H9 (cell line): Measurements from ENCODE around the gene PRR5L. TPM values are rescaled to one million over a fixed set of nuclear protein-coding genes. Genes with fewer than 3 reads are reported as not detected.

Experiments used
- DNase-seq: peaks from one replicate; pipeline ENCODE4 v3.0.0-alpha.2; 2017
- H2AFZ ChIP-seq: one replicate; pipeline ENCODE4 v1.6.1; 2013; ENCODE audit warnings: mild to moderate bottlenecking, low read length, control low read depth, moderate library complexity
- H2AK5ac ChIP-seq: 2 replicates; pipeline ENCODE4 v1.6.1; 2013; ENCODE audit warnings: low read length, control low read depth, mixed read lengths; ENCODE audit not compliant: insufficient read length
- H2BK120ac ChIP-seq: one replicate; pipeline ENCODE4 v1.6.1; 2013; ENCODE audit warnings: low read depth, mild to moderate bottlenecking, low read length, control low read depth, inconsistent platforms; ENCODE audit not compliant: poor library complexity, severe bottlenecking
- H2BK12ac ChIP-seq: 2 replicates; pipeline ENCODE4 v1.6.1; 2013; ENCODE audit warnings: low read length, control low read depth, mixed read lengths, low read depth; ENCODE audit not compliant: insufficient read length
- H2BK15ac ChIP-seq: 2 replicates; pipeline ENCODE4 v1.6.1; 2013; ENCODE audit warnings: low read depth, low read length, control low read depth
- H2BK20ac ChIP-seq: one replicate; pipeline ENCODE4 v1.6.1; 2013; ENCODE audit warnings: low read depth, mild to moderate bottlenecking, low read length, control low read depth, inconsistent platforms; ENCODE audit not compliant: poor library complexity, severe bottlenecking
- H2BK5ac ChIP-seq: 2 replicates; pipeline ENCODE4 v1.6.1; 2013; ENCODE audit warnings: low read length, control low read depth, mixed read lengths; ENCODE audit not compliant: insufficient read length
- H3K14ac ChIP-seq: 2 replicates; pipeline ENCODE4 v1.6.1; 2013; ENCODE audit warnings: low read length, control low read depth; ENCODE audit not compliant: insufficient read depth
- H3K18ac ChIP-seq: 2 replicates; pipeline ENCODE4 v1.6.1; 2013; ENCODE audit warnings: low read depth, mild to moderate bottlenecking, mixed read lengths, low read length, control low read depth; ENCODE audit not compliant: insufficient read length
- H3K23ac ChIP-seq: 2 replicates; pipeline ENCODE4 v1.6.1; 2013; ENCODE audit warnings: low read length, control low read depth, mixed read lengths, low read depth; ENCODE audit not compliant: insufficient read length
- H3K23me2 ChIP-seq: 2 replicates; pipeline ENCODE4 v1.6.1; 2013; ENCODE audit warnings: low read depth, mild to moderate bottlenecking, mixed read lengths, low read length, control low read depth; ENCODE audit not compliant: insufficient read length, poor library complexity, severe bottlenecking
- H3K27ac ChIP-seq: 2 replicates; pipeline ENCODE4 v1.5.1; 2013; ENCODE audit warnings: low read length, control low read depth, mixed read lengths, low read depth; ENCODE audit not compliant: insufficient read length
- H3K27me3 ChIP-seq: 2 replicates; pipeline ENCODE4 v1.6.1; 2013; ENCODE audit warnings: low read length, control low read depth, inconsistent platforms; ENCODE audit not compliant: insufficient read depth
- H3K4ac ChIP-seq: 2 replicates; pipeline ENCODE4 v1.6.1; 2013; ENCODE audit warnings: low read depth, mild to moderate bottlenecking, control low read depth, inconsistent platforms, low read length, moderate library complexity
- H3K4me1 ChIP-seq: 2 replicates; pipeline ENCODE4 v1.6.1; 2013; ENCODE audit warnings: low read length, control low read depth, inconsistent platforms; ENCODE audit not compliant: insufficient read depth
- H3K4me2 ChIP-seq: 2 replicates; pipeline ENCODE4 v1.6.1; 2013; ENCODE audit warnings: low read length, control low read depth, mixed read lengths; ENCODE audit not compliant: insufficient read length, insufficient read depth
- H3K56ac ChIP-seq: 2 replicates; pipeline ENCODE4 v1.6.1; 2013; ENCODE audit warnings: low read depth, mild to moderate bottlenecking, mixed read lengths, low read length, control low read depth; ENCODE audit not compliant: insufficient read length
- H3K79me1 ChIP-seq: 2 replicates; pipeline ENCODE4 v1.6.1; 2013; ENCODE audit warnings: low read depth, mild to moderate bottlenecking, moderate library complexity, low read length, control low read depth, inconsistent platforms; ENCODE audit not compliant: insufficient read depth, poor library complexity, severe bottlenecking
- H3K79me2 ChIP-seq: 2 replicates; pipeline ENCODE4 v1.6.1; 2013; ENCODE audit warnings: low read length, control low read depth, inconsistent platforms; ENCODE audit not compliant: insufficient read depth
- H3K9ac ChIP-seq: 2 replicates; pipeline ENCODE4 v1.6.1; 2013; ENCODE audit warnings: low read length, control low read depth, mixed read lengths; ENCODE audit not compliant: insufficient read length; ENCODE audit errors: extremely low read depth
- H3K9me3 ChIP-seq: one replicate; pipeline ENCODE4 v1.6.1; 2013; ENCODE audit warnings: low read depth, low read length, inconsistent platforms; ENCODE audit not compliant: control insufficient read depth
- H3T11ph ChIP-seq: one replicate; pipeline ENCODE4 v1.6.1; 2013; ENCODE audit warnings: mild to moderate bottlenecking, low read length, control low read depth, inconsistent platforms
- H4K20me1 ChIP-seq: one replicate; pipeline ENCODE4 v1.6.1; 2013; ENCODE audit not compliant: control insufficient read depth, insufficient read length, insufficient read depth
- H4K5ac ChIP-seq: 2 replicates; pipeline ENCODE4 v1.6.1; 2013; ENCODE audit warnings: low read depth, mild to moderate bottlenecking, mixed read lengths, low read length, control low read depth; ENCODE audit not compliant: insufficient read length
- H4K8ac ChIP-seq: replicated peaks from 2 replicates; pipeline ENCODE4 v1.6.1; 2013; ENCODE audit warnings: low read length, control low read depth, mixed read lengths, low read depth; ENCODE audit not compliant: insufficient read length
- H4K91ac ChIP-seq: 2 replicates; pipeline ENCODE4 v1.6.1; 2013; ENCODE audit warnings: low read depth, mild to moderate bottlenecking, moderate library complexity, mixed read lengths, low read length, control low read depth; ENCODE audit not compliant: insufficient read length
- H3K27ac Mint-ChIP-seq, 3 experiments: 2 replicates in 2 of 3; 3 replicates in 1 of 3; pipeline ENCODE4 v1.8.0; 2020 to 2021; ENCODE audit warnings: mixed read lengths in 3 of 3, mild to moderate bottlenecking in 1 of 3, moderate library complexity in 1 of 3
- H3K27me3 Mint-ChIP-seq: 2 replicates; pipeline ENCODE4 v1.8.0; 2021; ENCODE audit warnings: low read depth, mild to moderate bottlenecking, moderate library complexity, mixed read lengths
- H3K36me3 Mint-ChIP-seq, 3 experiments: 2 replicates in 2 of 3; 3 replicates in 1 of 3; pipeline ENCODE4 v1.8.0; 2020 to 2021; ENCODE audit warnings: low read depth in 3 of 3, mixed read lengths in 3 of 3; ENCODE audit not compliant: insufficient read depth in 1 of 3
- H3K4me1 Mint-ChIP-seq, 2 experiments: 2 replicates each; pipeline ENCODE4 v1.8.0; 2020; ENCODE audit warnings: mixed read lengths in 2 of 2
- H3K4me3 Mint-ChIP-seq, 2 experiments: 2 replicates in 1 of 2; 3 replicates in 1 of 2; pipeline ENCODE4 v1.8.0; 2020 to 2021; ENCODE audit warnings: mild to moderate bottlenecking in 2 of 2, mixed read lengths in 2 of 2, moderate library complexity in 1 of 2
- H3K9me3 Mint-ChIP-seq, 2 experiments: 2 replicates in 1 of 2; 3 replicates in 1 of 2; pipeline ENCODE4 v1.8.0; 2020; ENCODE audit warnings: mild to moderate bottlenecking in 2 of 2, mixed read lengths in 2 of 2, moderate library complexity in 1 of 2
- CTCF ChIP-seq: fragments of 200-600 bp; sonication (generic); conservative IDR thresholded peaks from 3 replicates; pipeline ENCODE4 v1.8.0; 2021; ENCODE audit warnings: antibody characterized with exemption, mild to moderate bottlenecking
- WGBS: extraction: QIAGEN DNeasy Blood & Tissue Kit; methylation state at CpG from one replicate; pipeline ENCODE4 v1.1.7; 2013; ENCODE audit warnings: missing lambda C conversion rate, low lambda C conversion rate, mixed read lengths; ENCODE audit not compliant: insufficient read length; ENCODE audit errors: extremely low coverage; 5-methylcytosine and 5-hydroxymethylcytosine counted together
- total RNA-seq: library from RNA; stranded (reverse); gene quantifications from 2 replicates; pipeline ENCODE4 v1.2.1, GENCODE V29; 2021

The PRR5L gene
- total RNA-seq, 1 experiment from 2014 or later, result 5.6 TPM

GRCh38 chr11:36381015-36381360 is 84.9 kb downstream of the PRR5L start:
- H4K20me1 ChIP-seq, result no peaks in the 10 kb centered on the region
- no peak overlapping the region for H2AK5ac ChIP-seq
- no peak overlapping the region for H2BK5ac ChIP-seq
- peaks cover 31% of the 10 kb centered on the region for H3K27me3 Mint-ChIP-seq
- peaks cover 15% of the 10 kb centered on the region for H3K23me2 ChIP-seq
- peaks cover 4% of the 10 kb centered on the region; the same call in 1 of the 2 replicates for H3K27me3 ChIP-seq
- H3K4me2 ChIP-seq, result no peak overlapping the region
- H3K14ac ChIP-seq, result no peak overlapping the region
- no peaks in the 10 kb centered on the region for H3K9me3 ChIP-seq
- no peaks in the 10 kb centered on the region for H3K9me3 Mint-ChIP-seq
- no peak overlapping the region for H3K27ac Mint-ChIP-seq
- H4K8ac ChIP-seq, result no peak overlapping the region
- H3K56ac ChIP-seq, result no peak overlapping the region
- no peak overlapping the region for H2AFZ ChIP-seq
- H3K4me1 Mint-ChIP-seq, result peaks cover 6 to 8% of the 10 kb centered on the region in 2 experiments
- TF ChIP-seq CTCF, result no peak
- peaks cover 0 to 3% (median 0%) of the 10 kb centered on the region in 3 experiments; a peak in 2 of 7 replicates for H3K36me3 Mint-ChIP-seq
- no peak overlapping the region for H2BK20ac ChIP-seq
- no peak overlapping the region for H2BK12ac ChIP-seq
- no peak overlapping the region for H2BK15ac ChIP-seq
- no peak overlapping the region for H3K9ac ChIP-seq
- WGBS, result no CpG with 5 or more reads among the region's 4 CpGs
- H3K27ac ChIP-seq, result no peak overlapping the region
- H3K4me1 ChIP-seq, result no peaks in the 10 kb centered on the region
- H4K91ac ChIP-seq, result no peak overlapping the region
- no peak overlapping the region for H3K4me3 Mint-ChIP-seq
- H3K18ac ChIP-seq, result no peak overlapping the region
- H3K23ac ChIP-seq, result no peak overlapping the region
- H3K4ac ChIP-seq, result no peak overlapping the region
- no peaks in the 10 kb centered on the region for H3K79me1 ChIP-seq
- no peaks in the 10 kb centered on the region for H3K79me2 ChIP-seq
- no peak overlapping the region for H3T11ph ChIP-seq
- DNase-seq, result no peak
- H2BK120ac ChIP-seq, result no peak overlapping the region
- no peak overlapping the region for H4K5ac ChIP-seq
